Astrocyte of the spinal cord (primary cell): ENCODE measurements around the gene PRR3.

ENCODE experiments used
- DNase-seq: peaks from one replicate; pipeline ENCODE4 v3.0.0; 2011; ENCODE audit warnings: low read depth, low spot score
- H3K4me3 ChIP-seq: 2 replicates; pipeline ENCODE4 v1.5.1; 2011; ENCODE audit warnings: low read depth, mild to moderate bottlenecking, low read length, moderate library complexity
- in situ Hi-C: cut with HindIII; loops from 2 replicates; pipeline ENCODE4 v1.10.0; 2017; ENCODE audit warnings: low sequenced_read_pairs
- TF ChIP-seq, protein P1 (sequence below): IDR thresholded peaks from 2 replicates; pipeline ENCODE4 v1.5.1; 2012; ENCODE audit warnings: low read depth, mild to moderate bottlenecking, low read length, inconsistent platforms

PRR3 gene

GRCh38 chr6:30556906-30557682, at the start of gene PRR3:
PRR3 (plus strand) TSS chr6:30557295; CDS start chr6:30557345, 50 bp downstream.
- H3K4me3 ChIP-seq, result peak within 1 kb of the TSS; percentile 96
- TF ChIP-seq, protein P1, sequence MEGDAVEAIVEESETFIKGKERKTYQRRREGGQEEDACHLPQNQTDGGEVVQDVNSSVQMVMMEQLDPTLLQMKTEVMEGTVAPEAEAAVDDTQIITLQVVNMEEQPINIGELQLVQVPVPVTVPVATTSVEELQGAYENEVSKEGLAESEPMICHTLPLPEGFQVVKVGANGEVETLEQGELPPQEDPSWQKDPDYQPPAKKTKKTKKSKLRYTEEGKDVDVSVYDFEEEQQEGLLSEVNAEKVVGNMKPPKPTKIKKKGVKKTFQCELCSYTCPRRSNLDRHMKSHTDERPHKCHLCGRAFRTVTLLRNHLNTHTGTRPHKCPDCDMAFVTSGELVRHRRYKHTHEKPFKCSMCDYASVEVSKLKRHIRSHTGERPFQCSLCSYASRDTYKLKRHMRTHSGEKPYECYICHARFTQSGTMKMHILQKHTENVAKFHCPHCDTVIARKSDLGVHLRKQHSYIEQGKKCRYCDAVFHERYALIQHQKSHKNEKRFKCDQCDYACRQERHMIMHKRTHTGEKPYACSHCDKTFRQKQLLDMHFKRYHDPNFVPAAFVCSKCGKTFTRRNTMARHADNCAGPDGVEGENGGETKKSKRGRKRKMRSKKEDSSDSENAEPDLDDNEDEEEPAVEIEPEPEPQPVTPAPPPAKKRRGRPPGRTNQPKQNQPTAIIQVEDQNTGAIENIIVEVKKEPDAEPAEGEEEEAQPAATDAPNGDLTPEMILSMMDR, result no peak
- peak; percentile 91 for DNase-seq
- in situ Hi-C loops, result no loop called here

GRCh38 chr6:30507849-30508827, 49.0 kb upstream of the PRR3 start:
- no peak for DNase-seq
- in situ Hi-C loops, result no loop called here
- H3K4me3 ChIP-seq, result no peak overlapping the region
- TF ChIP-seq, protein P1, result no peak

DNA sequence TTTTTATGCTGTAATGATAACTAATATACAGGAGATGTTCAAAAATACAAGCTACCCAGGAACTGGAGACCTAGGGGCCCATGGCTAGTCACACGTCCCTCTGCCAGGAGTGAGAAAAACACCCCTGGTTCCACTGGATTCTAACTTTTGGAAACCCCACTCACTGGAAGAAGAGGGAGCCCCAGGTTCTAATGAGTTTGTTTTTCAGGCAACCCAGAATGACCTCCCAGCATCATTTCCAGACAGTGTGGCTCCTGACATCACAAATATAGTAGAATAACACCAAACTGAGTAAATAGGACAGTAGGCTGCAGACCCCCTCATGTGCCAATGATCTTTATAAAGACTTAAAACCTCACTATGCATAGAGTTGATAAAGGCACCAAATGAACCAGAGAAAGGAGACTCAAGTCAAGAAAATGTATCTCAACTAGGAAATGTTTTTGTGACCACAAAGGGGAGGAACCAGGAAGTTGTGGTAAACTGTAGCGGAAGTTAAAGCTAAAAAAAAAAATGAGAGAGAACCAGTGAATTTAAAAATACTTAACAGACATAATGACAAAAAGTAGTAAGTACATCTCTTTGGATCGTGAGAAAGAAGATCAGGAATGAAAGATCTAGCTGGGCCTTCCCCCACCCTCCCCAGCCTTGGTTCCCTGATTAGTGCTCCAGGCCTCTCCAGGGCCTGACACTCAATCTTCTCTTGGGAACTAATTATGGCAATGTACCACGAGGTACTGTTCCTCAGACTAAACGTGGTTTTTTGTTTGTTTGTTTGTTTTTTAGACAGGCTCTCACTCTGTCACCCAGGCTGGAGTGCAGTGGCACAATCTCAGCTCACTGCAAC, 48.0 kb upstream of the PRR3 start:
- H3K4me3 ChIP-seq, result no peak overlapping the region
- in situ Hi-C loops, result no loop called here
- TF ChIP-seq, protein P1, result no peak
- DNase-seq, result no peak

- DNase-seq, result no peak
- TF ChIP-seq, protein P1, result no peak
- no peak overlapping the region for H3K4me3 ChIP-seq
- in situ Hi-C loops, result no loop called here
These were observed 46.5 kb upstream of the PRR3 start for GRCh38 chr6:30510419-30511168.

GRCh38 chr6:30511169-30511546, 45.9 kb upstream of the PRR3 start:
- DNase-seq, result no peak
- TF ChIP-seq, protein P1, result no peak
- in situ Hi-C loops, result no loop called here
- no peak overlapping the region for H3K4me3 ChIP-seq
